Left lobe of liver (tissue), 2 donors: Measurements from ENCODE around the gene ABCD1. TPM values are rescaled to one million over a fixed set of nuclear protein-coding genes. Genes with fewer than 3 reads are reported as not detected.

Experiments used
- ATAC-seq: fragments of 200-7000 bp; cut with Tn5 transposase; one replicate; pipeline ENCODE4 v1.9.1; 2020; ENCODE audit warnings: mild to moderate bottlenecking, moderate library complexity
- DNase-seq: peaks from one replicate; pipeline ENCODE4 v3.0.0-alpha.2; 2020; ENCODE audit warnings: low spot score
- total RNA-seq: library from RNA; stranded (reverse); gene quantifications from one replicate; pipeline ENCODE4 v1.2.1, GENCODE V29; 2021
- donor health status: DM: no; HTN: no; CAD: no; lungs with moderate emphysema.
- donor health status: DM: no; HTN: yes; CAD: no.

The ABCD1 gene
- total RNA-seq, 1 donor from 2014 or later, result 13.4 TPM

- DNase-seq (no peak), ATAC-seq (no peak)
Observed at GRCh38 chrX:153770601-153771414, 46.2 kb downstream of the ABCD1 start.

DNA sequence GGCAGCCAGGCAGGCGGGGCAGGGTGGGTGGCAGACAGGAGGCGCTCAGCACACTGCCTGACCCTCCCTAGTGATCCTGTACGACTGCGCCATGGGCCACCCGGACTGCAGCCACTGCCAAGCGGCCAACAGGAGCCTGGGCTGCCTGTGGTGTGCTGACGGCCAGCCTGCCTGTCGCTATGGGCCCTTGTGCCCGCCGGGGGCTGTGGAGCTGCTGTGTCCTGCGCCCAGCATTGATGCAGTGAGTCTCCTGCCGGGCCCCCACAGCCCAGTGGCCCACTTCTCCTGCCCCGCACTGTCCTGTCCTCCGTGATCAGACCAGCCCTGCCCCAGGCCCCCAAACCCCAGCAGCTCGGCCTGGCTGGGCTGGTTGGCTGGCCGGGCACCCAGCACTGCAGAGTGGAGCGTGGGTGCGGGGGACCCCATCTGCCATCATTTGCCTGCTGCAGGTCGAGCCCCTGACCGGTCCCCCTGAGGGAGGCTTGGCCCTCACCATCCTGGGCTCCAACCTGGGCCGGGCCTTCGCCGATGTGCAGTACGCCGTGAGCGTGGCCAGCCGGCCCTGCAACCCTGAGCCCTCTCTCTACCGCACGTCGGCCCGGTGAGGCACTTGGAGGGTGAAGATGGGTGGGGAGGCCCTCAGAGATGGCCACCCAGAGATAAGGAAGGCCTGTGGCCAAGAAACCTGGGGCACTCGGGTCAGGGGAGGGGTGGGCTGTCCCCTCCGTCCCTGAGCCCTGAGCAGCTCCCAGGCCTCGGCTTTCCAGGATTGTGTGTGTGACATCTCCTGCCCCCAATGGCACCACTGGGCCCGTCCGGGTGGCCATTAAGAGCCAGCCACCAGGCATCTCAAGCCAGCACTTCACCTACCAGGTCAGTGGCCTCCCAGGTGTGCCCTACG, 47.0 kb downstream of the ABCD1 start:
- ATAC-seq (no peak), DNase-seq (no peak)

GRCh38 chrX:153772316-153773217, 47.9 kb downstream of the ABCD1 start:
- DNase-seq (no peak), ATAC-seq (no peak)

DNA sequence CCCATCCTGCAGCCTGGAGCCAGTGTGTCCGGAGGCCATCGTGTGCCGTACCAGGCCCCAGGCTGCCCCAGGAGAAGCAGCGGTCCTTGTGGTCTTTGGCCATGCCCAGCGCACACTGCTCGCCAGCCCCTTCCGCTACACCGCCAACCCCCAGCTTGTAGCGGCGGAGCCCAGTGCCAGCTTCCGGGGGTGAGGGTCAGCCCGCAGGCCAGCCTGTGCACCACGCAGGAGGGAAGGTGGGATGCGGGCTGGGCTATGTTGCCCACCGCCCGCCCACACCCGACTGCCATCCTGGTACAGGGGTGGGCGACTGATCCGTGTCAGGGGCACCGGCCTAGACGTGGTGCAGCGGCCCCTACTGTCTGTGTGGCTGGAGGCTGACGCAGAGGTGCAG, 48.6 kb downstream of the ABCD1 start:
- ATAC-seq (no peak), DNase-seq (no peak)

DNA sequence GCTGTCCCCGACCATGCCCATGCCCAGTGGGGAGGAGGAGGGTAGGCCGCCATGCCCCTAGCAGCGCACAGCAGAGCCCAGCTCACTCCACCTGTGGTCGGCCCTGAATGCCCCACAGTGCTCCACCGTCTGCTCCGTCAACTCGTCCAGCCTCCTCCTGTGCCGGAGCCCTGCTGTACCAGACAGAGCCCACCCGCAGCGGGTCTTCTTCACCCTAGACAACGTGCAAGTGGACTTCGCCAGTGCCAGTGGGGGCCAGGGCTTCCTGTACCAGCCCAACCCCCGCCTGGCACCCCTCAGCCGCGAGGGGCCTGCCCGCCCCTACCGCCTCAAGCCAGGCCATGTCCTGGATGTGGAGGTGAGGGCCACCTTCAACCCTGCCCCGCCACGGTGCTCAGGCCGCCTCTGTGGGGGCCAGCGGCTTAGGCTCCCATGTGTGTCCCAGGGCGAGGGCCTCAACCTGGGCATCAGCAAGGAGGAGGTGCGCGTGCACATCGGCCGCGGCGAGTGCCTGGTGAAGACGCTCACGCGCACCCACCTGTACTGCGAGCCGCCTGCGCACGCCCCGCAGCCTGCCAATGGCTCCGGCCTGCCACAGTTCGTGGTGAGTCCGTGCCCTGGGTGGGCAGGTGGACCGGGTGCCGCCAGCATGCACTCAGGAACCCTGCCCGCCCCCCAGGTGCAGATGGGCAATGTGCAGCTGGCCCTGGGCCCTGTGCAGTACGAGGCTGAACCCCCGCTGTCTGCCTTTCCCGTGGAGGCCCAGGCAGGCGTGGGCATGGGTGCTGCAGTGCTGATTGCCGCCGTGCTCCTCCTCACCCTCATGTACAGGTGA, 49.3 kb downstream of the ABCD1 start:
- DNase-seq, result no peak
- ATAC-seq, result no peak

GRCh38 chrX:153774576-153775292, 50.1 kb downstream of the ABCD1 start:
- ATAC-seq, result no peak
- DNase-seq, result no peak

DNA sequence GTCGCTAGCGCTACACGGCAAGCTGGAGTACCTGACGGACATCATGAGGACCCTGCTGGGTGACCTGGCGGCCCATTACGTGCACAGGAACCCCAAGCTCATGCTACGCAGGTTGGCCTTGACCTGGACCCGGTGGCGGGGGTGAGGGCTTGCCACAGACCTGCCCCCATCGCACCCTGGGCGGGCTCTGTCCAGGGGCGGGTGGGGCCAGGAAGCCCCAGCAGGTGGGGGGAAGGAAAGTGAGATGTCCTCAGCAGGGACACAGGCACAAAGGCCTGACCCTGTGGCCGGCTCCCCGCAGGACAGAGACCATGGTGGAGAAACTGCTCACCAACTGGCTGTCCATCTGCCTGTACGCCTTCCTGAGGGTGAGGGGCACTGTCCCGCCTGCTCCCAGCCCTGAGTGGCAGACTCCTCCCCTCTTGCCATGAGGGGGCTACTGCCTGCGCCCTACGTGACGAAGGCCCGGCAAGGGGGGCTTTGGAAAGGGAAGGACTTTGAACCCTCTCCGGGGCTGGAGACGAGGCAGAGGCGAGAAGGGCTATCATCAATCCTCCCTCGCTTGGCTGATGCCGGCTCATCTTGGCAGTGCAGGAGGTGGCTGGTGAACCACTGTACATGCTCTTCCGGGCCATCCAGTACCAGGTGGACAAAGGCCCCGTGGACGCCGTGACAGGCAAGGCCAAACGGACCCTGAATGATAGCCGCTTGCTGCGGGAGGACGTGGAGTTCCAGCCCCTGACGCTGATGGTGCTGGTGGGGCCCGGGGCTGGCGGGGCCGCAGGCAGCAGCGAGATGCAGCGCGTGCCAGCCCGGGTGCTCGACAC, 50.9 kb downstream of the ABCD1 start:
- DNase-seq, result no peak
- no peak for ATAC-seq

DNA sequence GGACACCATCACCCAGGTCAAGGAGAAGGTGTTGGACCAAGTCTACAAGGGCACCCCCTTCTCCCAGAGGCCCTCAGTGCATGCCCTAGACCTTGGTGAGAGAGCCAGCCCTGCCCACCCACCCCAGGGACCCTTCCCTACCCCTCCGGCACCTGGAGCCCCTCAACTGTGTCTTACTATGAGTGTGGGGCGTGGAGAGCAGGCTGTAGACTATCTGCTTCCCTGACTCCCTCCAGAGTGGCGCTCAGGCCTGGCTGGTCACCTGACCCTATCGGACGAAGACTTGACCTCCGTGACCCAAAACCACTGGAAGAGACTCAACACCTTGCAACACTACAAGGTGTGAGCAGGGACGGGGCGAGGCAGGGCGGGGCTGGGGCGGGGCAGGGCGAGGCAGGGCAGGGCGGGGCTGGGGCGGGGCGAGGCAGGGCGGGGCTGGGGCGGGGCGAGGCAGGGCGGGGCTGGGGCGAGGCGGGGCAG, 51.5 kb downstream of the ABCD1 start:
- ATAC-seq (no peak), DNase-seq (no peak)

GRCh38 chrX:153776611-153777045, 52.0 kb downstream of the ABCD1 start:
- ATAC-seq (no peak), DNase-seq (no peak)

- no peak for ATAC-seq
- DNase-seq, result no peak
Observed at GRCh38 chrX:153777261-153778090, 52.8 kb downstream of the ABCD1 start.

- DNase-seq (no peak), ATAC-seq (no peak)
Observed at GRCh38 chrX:153778181-153778580, 53.5 kb downstream of the ABCD1 start.

- ATAC-seq (peak; percentile 80), DNase-seq (peak; percentile 55)
Observed at GRCh38 chrX:153778684-153779101, 54.0 kb downstream of the ABCD1 start.

- DNase-seq (no peak), ATAC-seq (no peak)
Observed at GRCh38 chrX:153779891-153780677, 55.4 kb downstream of the ABCD1 start.

- DNase-seq, result no peak
Observed at GRCh38 chrX:153780678-153781427, 56.2 kb downstream of the ABCD1 start, which contains the start of gene SRPK3. SRPK3 (plus strand) TSS chrX:153781041; CDS start chrX:153781087, 46 bp downstream.

DNA sequence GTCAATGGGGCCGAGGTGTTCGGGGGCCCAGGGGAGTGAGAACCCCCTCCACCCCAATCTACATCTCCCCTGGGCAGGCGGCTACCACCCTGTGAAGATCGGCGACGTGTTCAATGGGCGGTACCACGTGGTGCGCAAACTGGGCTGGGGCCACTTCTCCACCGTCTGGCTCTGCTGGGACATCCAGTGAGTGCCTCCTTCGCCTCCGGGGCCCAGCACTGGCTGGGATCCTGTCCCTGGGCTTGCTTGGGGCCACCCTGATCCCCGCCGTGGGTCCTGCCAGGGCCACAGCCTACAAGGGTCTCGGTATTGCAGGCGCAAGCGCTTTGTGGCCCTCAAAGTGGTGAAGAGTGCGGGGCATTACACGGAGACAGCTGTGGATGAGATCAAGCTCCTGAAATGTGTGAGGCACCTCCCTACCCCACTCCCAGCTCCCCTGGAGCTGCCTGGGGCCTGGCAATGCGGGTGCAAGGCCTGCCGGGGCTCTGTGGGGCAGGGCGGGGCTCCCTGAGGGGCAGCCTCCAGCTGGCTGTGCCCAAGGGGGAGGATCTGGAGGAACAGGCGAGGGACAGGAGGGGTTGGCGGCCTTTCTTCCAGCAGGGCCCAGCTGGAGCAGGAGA, 56.9 kb downstream of the ABCD1 start:
- peak; percentile 8 for ATAC-seq

More at GRCh38 chrX:153780678-153781427, 56.2 kb downstream of the ABCD1 start, which contains the start of gene SRPK3:
- ATAC-seq, result peak; percentile 3

More for the DNA sequence above, 56.9 kb downstream of the ABCD1 start:
- no peak for DNase-seq
